HG03095 (cell line): ENCODE results near the gene NFIB.

Source experiments
- ATAC-seq: cut with Tn5 transposase; IDR thresholded peaks from one replicate; pipeline ENCODE4 v1.9.1; 2021; ENCODE audit warnings: moderate library complexity; ENCODE audit not compliant: unreplicated experiment

Gene NFIB

DNA sequence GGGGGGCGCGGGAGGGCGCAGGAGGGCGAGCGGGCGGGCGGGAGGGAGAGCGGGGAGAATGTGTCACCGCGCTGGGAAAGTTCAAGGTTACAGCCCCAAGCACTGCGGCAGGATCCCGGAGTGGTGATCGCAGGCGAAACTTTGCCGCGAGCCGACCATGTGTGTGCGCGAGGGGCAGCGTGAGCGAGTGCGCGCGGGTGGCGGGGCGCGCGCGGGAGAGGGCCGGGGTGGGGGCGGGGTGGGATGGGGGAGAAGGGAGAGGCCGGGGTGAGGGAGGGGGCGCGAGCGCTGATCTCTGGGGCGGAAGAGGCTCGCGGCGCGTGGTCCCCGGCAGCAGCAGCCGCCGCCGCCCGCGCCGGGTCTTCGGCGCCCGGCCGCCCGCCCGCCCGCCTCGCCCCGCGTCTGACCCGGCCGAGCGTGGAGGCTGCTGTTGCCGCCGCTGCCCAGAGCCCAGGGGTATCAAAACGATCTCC lies at the start of gene NFIB:
Gene NFIB (minus strand): TSS at position 191 of the 473 bp plus-strand sequence. CDS start 630 bp downstream, outside the sequence.
- no peak for ATAC-seq

DNA sequence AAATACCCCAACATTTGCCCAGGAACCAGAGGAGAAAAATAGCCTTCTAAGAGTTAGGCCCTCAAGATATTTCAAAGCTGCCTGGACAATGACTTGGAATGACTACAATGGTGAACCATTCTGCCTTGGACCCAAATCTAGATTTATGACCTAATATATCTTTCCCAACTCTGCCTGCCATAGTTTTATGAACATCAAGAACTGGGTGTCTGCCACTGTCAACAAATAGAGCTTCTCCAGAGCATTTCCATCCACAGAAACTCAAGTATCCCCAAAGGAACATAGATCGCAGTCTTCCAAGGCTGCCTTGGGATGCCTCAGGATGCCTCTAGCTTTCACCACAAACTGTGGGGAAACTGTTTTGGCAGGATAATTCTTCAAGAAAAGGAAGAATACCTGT lies 48.2 kb upstream of the NFIB start:
- ATAC-seq: no peak

DNA sequence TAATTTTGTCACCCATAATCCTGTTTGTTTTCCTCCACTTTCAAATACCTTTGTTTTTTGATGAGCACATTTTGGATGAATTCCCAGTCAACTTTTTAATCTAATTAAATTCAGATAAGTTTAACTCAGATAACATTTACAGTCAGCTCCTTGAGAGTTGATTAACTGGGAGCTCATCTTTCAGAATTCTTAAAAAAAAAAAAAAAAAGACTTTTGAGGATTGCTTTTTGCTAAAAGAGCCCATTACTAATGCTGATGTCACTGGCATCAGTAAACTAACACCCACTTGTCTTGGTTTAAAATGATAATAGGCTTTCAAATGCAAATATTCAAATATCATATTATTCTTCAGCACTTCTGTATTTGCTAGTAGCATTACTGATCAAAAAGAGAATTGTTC lies 47.1 kb upstream of the NFIB start:
- no peak for ATAC-seq

DNA sequence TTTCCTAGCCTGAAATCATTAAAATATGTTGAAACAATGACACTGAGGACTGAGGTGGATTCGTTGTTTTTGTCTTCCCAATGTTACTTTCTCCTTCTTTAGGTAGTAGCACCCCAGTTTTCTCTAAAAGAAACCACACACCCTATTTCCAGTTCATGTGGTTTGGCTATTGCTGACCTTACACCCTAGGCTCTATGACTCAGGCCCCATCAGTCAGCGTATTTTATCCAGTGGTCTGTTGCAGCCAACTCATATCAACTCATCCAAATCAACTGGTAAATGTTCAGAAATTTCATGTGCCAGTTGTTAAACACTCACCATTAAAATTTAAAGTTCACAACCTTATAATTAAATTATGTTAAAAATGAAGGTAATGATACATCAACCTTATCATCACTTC lies 44.6 kb upstream of the NFIB start:
- no peak for ATAC-seq

DNA sequence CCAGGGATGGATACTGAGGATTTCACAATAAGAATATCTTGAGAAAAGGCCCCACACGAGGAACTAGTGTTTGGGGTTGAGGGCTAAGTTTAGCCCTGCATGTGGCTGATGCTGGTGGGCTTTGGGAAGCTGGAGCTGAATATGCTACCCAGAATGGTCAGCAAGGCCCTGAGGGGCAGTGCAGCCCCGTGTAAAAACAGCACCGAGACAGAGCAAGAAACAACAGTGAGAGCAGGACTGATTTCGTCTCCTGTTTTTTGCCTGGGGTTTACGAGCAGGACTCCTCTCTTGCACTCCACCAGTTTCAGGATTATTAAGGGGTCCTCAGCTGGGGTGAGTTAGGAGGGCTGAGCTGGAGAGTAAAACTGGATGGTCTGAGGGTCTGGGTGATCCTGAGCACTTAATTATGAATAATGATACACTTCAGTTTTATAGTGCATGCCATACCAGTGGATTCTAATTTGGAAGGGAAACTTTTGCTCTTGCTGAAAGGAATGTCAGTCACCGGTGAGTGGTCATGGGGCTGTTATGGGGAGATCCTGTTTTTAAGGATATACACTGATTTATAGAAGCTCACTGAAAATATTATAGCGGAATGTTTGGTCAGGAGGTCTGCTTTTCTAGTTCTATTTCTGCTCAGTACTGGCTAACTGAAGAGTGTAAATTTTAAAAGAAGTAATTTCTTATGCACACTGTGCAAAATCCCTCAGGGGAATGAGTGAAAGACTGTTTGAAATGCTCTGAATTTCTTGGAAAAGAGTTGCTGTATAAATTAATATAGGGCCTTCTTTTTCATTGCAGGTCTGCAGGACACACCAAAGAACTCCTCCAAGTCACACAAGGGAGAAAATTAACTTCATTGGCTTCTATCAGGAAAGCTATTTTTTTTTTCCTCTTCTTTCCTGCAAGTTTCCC lies 42.7 kb upstream of the NFIB start:
- no peak for ATAC-seq

DNA sequence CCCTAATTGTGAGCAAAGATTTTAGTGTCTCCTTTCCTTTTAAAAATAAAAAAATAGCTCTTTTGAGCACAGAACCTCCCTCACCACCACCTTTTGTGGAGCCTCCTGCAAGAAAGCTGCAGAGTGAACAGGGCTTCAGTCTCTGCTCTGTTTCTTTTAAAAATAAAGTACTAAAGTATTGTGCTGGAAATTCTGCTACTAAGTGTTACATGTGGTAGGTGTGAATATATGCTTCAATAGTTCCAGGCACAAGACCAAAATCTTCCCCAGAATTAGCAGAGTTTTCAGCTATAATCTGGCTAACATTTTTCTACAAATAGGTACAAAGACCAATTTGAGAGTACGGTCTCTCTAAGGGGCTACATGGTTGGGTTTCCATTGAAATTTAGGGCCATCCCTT lies 40.3 kb upstream of the NFIB start:
- ATAC-seq: no peak

DNA sequence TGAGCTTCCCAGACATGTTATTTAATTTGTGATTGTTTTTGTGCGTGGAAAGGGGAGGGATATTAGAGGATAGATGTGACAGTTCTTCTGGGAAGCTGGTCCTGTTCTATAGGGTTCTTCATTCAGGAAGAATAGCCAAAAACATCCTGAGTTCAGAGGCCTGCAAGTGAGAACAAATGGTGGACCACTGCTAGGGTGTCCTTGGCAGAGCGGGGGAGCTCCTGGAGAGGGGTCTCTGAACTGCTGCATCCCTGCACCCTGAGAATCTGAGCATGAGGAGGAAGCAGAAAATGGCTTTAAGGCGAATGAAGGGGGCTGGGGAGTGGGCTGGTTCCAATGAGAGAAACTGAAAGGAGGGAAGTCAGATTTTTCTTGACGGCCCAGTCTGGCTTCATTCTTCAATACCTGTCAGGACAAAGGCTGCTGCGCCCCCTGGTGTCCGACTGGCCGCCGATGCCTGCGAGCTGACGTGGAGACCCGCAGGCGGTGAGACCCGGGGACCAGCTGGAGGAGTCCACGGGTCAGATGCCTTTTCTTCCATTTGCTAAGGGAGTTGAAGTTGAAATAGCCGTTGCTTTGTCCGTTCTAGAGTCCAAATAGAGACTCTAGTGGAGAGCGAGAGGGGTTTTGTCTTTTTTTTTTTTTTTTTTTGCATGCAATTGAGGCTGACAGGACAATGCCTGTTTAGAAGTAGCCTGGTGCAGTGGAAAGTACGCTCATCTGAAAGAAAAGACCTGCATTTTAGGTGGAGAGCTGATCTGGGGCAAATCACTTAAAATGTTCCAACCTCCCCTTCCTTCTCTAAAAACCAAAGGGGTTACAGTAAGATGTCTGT lies 39.5 kb upstream of the NFIB start:
- ATAC-seq: peak; percentile 86

DNA sequence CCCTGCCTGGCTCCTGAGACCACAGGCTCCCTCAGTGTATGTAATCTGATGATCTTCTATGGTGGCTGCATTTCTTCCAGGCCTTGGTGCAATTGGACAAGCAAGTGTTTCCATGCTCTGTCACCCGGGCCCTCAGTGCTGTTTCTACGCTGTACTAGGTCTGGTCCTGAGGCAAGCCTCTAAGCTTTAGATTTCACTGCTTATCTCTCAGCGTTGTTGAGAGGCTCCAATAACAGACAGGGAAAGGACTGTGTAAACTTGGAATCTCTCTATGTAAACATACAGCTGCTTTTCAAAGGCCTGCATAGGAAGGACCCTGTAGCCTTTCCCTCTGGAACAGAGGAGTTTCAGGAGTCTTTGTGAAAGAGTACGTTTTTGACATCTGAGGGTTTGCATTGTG lies 38.6 kb upstream of the NFIB start:
- no peak for ATAC-seq

DNA sequence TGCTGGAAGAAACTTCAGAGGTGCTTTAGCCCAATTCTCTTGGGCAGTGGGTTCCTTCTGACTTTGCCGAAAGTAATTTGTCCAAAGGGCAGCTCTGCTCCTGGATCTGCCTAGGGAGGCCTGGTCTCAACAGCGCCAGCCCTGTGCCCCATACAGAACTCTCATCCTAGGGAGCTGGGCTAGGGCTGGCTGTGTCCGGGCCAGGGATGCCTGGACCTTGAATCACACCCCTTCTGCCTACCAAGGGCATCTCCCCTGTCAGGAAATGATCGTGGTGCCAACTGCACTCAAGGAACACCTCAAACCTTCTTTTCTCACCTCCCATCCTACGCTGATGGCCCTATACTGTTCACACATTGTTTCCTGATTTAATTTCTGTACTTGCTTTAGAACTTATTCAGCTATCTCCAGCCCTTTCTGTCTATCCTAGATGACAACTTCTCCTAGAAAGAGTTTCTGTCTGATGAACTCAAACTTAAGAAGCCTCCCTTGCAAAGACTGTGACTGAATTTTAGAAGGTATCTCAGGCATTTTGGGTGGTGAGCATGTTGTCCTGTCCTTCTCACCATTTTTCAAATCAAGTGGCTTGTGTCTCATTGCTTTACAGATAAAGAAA lies 37.4 kb upstream of the NFIB start:
- ATAC-seq: no peak

DNA sequence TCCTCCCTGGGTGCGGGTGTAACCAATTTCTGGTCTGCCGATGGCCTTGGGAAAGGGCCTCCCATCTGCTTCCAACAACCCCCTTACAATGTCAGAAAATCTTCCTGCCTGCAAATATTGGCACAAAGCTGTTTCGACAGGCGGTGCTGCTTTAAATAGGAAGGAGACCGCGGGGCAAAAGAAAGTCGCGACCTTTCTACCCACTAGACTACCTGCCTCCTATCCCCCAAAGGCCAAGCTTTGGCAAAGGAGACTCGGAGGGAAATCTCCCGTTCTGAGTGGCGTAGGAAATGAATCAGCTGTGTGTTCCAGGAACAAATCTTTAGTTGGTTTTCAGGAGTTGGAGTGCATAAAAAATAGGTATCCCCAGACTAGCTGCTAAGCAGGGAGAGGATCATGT lies 36.8 kb upstream of the NFIB start:
- ATAC-seq: no peak

DNA sequence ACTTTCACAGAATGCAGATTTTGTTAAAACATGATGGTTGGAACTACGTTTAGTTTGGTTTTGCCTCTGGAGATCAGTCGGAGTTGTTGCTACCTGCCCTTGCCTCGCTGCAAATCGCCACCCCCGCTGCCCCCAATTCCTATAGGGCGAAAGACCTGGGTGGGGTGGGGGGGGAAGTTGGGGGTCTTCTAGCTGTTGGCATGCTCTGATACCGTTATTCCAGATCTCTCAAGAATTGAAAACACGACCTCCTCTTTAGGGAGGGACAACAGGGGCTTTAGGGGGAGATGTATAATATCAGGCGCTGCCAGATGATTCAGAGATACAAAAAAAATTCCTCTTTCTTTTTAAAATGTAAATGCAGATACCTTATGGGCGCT lies 36.4 kb upstream of the NFIB start:
- no peak for ATAC-seq

DNA sequence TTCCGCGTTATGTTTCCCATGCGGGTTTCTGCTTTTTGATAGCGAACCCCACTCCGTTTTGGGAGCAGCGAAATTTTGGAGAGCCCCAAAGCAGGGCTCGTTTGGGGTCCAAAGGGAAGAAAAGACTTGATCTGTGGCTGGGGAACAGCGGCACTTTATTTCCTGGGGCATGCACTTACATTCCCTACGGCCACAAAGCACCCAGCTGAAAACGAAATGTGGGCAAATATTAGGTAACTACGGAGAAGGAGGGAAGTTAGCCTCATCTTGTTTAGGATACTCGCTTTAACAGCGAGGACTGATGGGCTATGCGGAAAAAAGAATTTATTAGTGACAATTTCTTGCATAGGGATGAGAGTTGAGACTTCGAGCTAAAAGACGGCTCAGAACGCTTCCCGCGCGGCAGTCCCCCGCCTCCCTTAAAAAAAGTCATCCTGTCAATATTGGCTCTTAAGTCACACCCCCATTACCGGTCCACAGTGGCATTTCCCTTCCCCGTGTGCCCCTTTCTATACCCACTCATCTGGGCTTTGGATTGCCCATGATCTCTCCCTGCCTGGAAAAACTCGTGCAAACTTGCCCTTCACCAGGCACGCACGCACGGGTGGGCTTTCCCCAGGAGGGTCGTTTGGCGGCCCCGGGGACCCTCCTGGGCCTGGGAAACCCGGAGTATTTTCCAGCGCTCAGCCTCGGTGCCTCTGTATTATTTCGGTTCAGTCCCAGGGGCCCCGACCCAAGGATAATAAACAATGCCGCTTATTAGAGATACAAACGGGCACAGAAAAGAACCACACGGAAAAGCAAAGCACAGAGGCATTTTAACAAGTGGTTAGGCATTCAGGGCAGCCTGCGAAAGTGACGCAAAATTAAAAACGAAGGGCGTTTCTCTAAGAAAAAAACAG lies 35.8 kb upstream of the NFIB start:
- ATAC-seq: no peak

DNA sequence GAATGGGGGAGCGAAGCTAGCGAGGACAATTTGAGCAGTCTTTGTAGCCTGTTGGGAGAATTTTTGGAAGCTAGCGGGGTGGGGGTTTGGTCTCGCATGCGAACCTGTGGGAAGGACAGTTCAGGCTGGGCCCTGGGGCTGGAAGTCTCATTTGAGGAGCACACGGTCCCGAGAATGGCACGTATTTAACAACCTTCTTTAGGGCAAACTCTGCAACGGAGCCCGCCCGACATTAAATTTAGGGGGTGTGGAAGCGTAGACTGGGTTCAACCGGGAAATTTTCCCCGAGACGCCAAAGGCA lies 35.2 kb upstream of the NFIB start:
- ATAC-seq: no peak

DNA sequence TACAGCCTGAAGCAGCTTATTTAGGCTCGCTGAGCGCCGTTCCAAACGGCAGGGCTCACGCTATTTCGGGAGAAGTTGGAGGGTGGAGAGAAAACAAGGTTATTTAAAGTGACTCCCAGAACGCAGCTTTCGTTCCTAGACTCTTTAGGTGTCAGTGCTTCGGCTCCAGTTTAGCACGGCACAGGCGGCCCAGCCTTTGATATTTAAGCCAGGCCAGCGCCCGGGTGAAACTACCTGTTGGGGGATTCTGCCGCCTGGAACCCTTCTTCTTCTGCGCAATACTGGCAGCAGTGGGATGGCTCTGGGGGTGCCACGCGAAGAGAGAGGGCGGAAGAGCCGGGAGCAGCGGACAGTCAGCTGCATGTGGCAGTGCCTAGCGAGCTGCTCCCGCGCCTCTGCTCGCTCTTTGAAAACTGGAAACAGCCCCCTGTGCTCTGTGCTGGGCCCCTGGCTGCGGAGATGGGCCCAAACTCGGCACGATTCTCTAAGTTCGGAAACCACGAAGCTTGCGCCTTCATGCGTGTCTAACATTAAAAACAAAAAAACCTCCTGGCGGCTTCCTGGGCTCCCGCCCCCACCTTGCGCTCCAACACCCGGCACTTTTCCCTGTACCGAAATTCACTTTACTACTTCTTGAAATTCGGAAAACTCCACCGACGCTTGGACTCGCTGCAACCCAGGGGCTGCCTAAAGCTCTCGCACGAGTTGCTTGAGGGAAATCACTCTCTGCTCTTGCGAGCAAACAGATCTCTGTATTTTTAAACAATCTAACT lies 34.6 kb upstream of the NFIB start:
- no peak for ATAC-seq

DNA sequence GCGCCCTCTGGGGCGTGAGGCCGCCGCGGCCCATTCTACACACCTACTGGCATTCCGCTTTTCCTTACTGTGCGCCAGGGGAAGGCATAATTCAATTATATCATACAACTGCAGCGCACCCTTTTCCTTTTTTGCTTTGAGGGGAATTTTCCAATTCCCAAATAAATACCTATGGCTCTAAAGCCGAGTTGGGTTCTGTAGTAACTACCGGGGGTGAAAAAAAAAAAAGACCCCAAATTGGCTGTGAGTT lies 34.1 kb upstream of the NFIB start:
- no peak for ATAC-seq

DNA sequence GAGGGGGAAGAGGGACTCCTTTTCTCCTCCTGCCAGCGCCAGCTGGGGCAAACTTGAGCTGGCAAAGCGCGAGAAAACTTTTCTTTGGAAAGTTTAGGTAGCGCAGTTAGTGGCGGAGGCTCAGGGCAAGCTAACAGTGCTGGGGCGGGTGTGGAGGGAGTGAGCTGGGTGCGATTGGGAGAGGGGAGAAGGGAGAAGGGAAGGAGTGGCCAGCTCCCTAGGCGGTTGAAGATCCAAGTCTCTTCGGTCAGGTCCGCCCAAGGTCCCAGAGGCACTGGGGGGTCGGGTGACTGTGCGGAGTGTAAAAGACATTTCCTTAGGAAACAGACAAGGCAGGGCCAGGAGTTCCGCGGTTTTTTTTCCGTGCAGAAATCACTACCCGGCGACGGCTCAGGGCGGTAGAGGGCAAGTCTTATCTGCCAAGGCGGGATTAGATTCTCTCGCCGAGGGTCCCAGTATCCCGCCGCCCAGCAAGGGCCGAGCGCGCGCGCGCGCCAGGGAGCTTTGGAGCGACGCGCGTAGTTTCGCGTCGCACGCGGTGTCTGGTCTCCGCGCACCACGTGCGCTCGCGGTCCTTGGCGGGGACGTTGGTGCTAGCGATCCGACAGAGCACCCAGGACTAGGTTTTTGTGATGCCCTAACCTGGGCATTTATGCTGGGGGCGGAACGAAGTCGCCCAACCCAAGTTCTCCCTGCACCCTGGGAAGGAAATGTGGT lies 33.6 kb upstream of the NFIB start:
- ATAC-seq: no peak

DNA sequence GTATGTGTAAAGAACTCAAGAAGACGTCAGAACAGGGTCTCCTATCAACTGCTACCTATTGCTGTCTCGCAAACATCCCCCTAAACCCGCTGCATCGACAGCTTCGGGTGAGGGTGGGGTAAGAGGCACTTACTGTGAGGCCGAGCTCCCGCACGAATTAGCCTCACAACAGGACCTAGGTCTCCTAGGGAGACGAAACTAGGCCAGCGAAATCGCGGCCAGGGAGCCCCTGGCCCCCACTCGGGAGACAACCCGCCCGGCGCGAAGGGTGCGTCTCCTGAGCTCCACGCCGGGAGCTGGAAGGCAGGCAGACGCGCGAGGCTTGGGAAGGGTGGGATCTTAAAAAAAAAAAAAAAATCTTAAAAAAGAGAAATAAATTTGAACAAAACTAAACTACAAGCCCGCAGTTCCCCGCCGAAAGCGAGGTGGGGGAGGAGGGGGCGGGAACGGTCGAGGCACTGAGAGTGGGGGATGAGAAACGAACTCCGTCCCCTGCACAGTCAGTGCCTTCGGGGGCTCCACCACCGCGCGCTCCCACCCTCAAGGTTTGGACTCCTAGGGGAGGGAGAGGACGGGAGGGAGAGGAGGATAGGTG lies 33.0 kb upstream of the NFIB start:
- no peak for ATAC-seq

DNA sequence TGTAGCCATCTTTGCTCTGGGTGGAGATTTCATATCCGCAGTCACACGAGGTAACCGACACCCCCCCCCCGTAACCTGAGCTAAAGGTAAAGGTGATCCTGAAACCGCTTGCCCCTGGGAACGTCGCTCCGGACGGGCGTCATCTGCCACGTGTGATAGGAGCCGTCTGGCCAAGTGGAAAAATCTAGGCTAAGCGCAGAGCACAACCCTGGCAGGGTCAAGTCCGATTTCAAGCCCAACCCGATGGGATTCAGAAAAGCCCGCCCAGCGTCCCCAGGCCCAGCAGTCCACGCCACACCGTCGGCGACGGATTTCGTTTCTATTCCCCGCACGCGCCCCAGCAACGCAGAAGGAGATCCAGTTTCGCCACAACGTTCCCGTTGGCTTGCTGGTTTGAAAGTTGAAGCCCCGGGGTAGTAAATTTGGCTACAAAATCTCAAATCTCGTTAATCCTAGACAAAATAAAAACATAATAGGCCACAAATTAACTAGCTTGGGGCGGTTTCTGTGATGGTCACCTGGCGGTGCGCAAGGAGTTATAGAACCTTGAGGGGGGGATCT lies 32.4 kb upstream of the NFIB start:
- ATAC-seq: no peak
